GM12878 (cell line): ENCODE measurements around the gene HS1BP3. TPM values are rescaled to one million over a fixed set of nuclear protein-coding genes. Genes with fewer than 3 reads are reported as not detected.

Source experiments
- ATAC-seq: fragments of 200-7000 bp; cut with Tn5 transposase; 3 replicates; pipeline ENCODE4 v1.9.1; 2020; ENCODE audit warnings: mild to moderate bottlenecking, moderate library complexity
- BruUV-seq: library from RNA; stranded (reverse); fragments of 400-500 nt; replicated peaks from 2 replicates; lab custom pipeline; 2021; lab: Mats Ljungman, UMichigan
- CTCF ChIA-PET: fragments of 300-600 bp; sonication (Branson Sonifier 250); formaldehyde crosslinking; extraction: SDS; loops from one replicate; lab custom pipeline; 2021; ENCODE audit warnings: inconsistent platforms; lab: Yijun Ruan, JAX
- POLR2A ChIA-PET: fragments of 350-600 bp; formaldehyde crosslinking; extraction: SDS; loops from one replicate; lab custom pipeline; 2021; ENCODE audit warnings: inconsistent platforms; lab: Charles Lee
- RAD21 ChIA-PET: fragments of 300-600 bp; sonication (Branson Sonifier 250); formaldehyde crosslinking; loops from one replicate; lab custom pipeline; 2023; ENCODE audit warnings: antibody characterized with exemption; ENCODE audit not compliant: unreplicated experiment; lab: Charles Lee
- SMC1A ChIA-PET: fragments of 300-600 bp; sonication (Branson Sonifier 250); formaldehyde crosslinking; loops from one replicate; lab custom pipeline; 2023; ENCODE audit not compliant: unreplicated experiment, uncharacterized antibody; lab: Charles Lee
- DNase-seq: peaks from one replicate; pipeline ENCODE4 v3.0.0-alpha.2; 2011; ENCODE audit warnings: low read depth, low spot score
- FAIRE-seq: peaks from 3 replicates; lab custom pipeline; 2011; peaks lifted over from hg19 to GRCh38; lab: Jason Lieb, UNC
- H2AFZ ChIP-seq: 2 replicates; pipeline ENCODE4 v1.6.0; 2011; ENCODE audit warnings: low read depth, low read length, control low read depth; ENCODE audit not compliant: control insufficient read depth
- H3K27ac ChIP-seq: 2 replicates; pipeline ENCODE4 v1.5.1; 2011; ENCODE audit warnings: control low read depth; ENCODE audit not compliant: control insufficient read depth, insufficient read depth
- H3K27me3 ChIP-seq, 2 experiments: replicated peaks in 1 of 2; 2 replicates each; pipeline versions ENCODE4 v1.6.0 to v1.6.1; 2011; ENCODE audit warnings: low read length in 1 of 2; ENCODE audit not compliant: control insufficient read depth in 2 of 2, insufficient read depth in 2 of 2
- H3K36me3 ChIP-seq, 2 experiments: 2 replicates each; pipeline ENCODE4 v1.5.1; 2011; ENCODE audit warnings: low read length in 1 of 2; ENCODE audit not compliant: control insufficient read depth in 2 of 2, insufficient read depth in 2 of 2
- H3K4me1 ChIP-seq: 2 replicates; pipeline ENCODE4 v1.6.1; 2011; ENCODE audit warnings: mild to moderate bottlenecking, low read length, moderate library complexity, mixed read lengths; ENCODE audit not compliant: control insufficient read depth, insufficient read depth
- H3K4me2 ChIP-seq: 2 replicates; pipeline ENCODE4 v1.6.0; 2011; ENCODE audit warnings: control low read depth; ENCODE audit not compliant: control insufficient read depth, insufficient read depth
- H3K4me3 ChIP-seq: fragments of 200-600 bp; sonication (generic); 2 replicates; pipeline ENCODE4 v1.5.1; 2016
- H3K79me2 ChIP-seq: 2 replicates; pipeline ENCODE4 v1.6.0; 2011; ENCODE audit warnings: low read length; ENCODE audit not compliant: control insufficient read depth, insufficient read depth
- H3K9ac ChIP-seq: 2 replicates; pipeline ENCODE4 v1.8.0; 2011; ENCODE audit warnings: low read length, control low read depth, mixed read lengths; ENCODE audit not compliant: control insufficient read depth, insufficient read depth
- H3K9me3 ChIP-seq: replicated peaks from 3 replicates; pipeline ENCODE4 v1.5.1; 2011; ENCODE audit warnings: mild to moderate bottlenecking, low read length; ENCODE audit not compliant: control insufficient read depth, insufficient read depth
- H4K20me1 ChIP-seq: 2 replicates; pipeline ENCODE4 v1.6.0; 2011; ENCODE audit not compliant: control insufficient read depth, insufficient read depth
- CEBPB ChIP-seq, 2 experiments: fragments of 150-350 bp in 1 of 2; IDR thresholded peaks; 2 replicates each; pipeline ENCODE4 v1.6.1; 2012 to 2014; ENCODE audit warnings: low read depth in 2 of 2, low read length in 2 of 2, borderline replicate concordance in 1 of 2, inconsistent platforms in 1 of 2
- EZH2 ChIP-seq: IDR thresholded peaks from 2 replicates; pipeline ENCODE4 v1.6.1; 2012; ENCODE audit warnings: low read depth, mild to moderate bottlenecking, control low read depth, inconsistent platforms, low read length, borderline replicate concordance; ENCODE audit not compliant: control insufficient read depth
- NR2F1 ChIP-seq: fragments of 450-650 bp; conservative IDR thresholded peaks from 2 replicates; pipeline ENCODE4 v1.6.1; 2017; ENCODE audit warnings: mild to moderate bottlenecking
- POLR2AphosphoS2 ChIP-seq: IDR thresholded peaks from 2 replicates; pipeline ENCODE4 v1.6.1; 2011; ENCODE audit warnings: low read depth, mild to moderate bottlenecking, low read length, improper control_type of control experiment, moderate library complexity
- STAT3 ChIP-seq: IDR thresholded peaks from 2 replicates; pipeline ENCODE4 v1.6.1; 2011; ENCODE audit warnings: low read depth, low read length, improper control_type of control experiment
- TAF1 ChIP-seq: IDR thresholded peaks from 2 replicates; pipeline ENCODE4 v1.6.1; 2011; ENCODE audit warnings: mild to moderate bottlenecking, low read depth, low read length, borderline replicate concordance
- YY1 ChIP-seq: IDR thresholded peaks from 2 replicates; pipeline ENCODE4 v1.6.1; 2011; ENCODE audit warnings: low read depth, mild to moderate bottlenecking, low read length
- WGBS: methylation state at CpG from one replicate; pipeline ENCODE4 v1.1.6; 2016; ENCODE audit warnings: low lambda C conversion rate; ENCODE audit not compliant: insufficient replicate concordance, insufficient coverage; ENCODE audit errors: missing lambda C conversion rate; 5-methylcytosine and 5-hydroxymethylcytosine counted together
- in situ Hi-C: fragments of 300-500 bp; cut with MboI; formaldehyde crosslinking; loops from 9 replicates; pipeline ENCODE4 v1.14.3; 2018; ENCODE audit warnings: mixed read lengths
- intact Hi-C: fragments of 100-400 bp; cut with micrococcal nuclease; formaldehyde crosslinking; loops from one replicate; pipeline ENCODE4 v1.14.2; 2022; ENCODE audit not compliant: unreplicated experiment
- polyA plus RNA-seq, 11 experiments: library from polyadenylated mRNA; depleted of rRNA in 4 of 11; unstranded in 6 of 11; stranded (reverse) in 5 of 11; fragments of >200 nt; fragmentation: Nextera tagmentation in 4 of 11; fragmentation: Illumina TruSeq in 1 of 11; extraction: Ambion mirVana in 4 of 11; extraction: Trizol in 1 of 11; gene quantifications; 1 replicate in 1 of 11; 2 replicates in 10 of 11; pipeline versions ENCODE4 v1.2.1 to v1.2.3, GENCODE V29; 2011 to 2016; ENCODE audit warnings: inconsistent platforms in 2 of 11, missing spikeins in 2 of 11, low read depth in 1 of 11
- total RNA-seq, 4 experiments: library from RNA; depleted of rRNA in 3 of 4; stranded (reverse); fragments of >200 nt in 3 of 4; fragmentation: Illumina TruSeq in 1 of 4; extraction: Trizol in 1 of 4; gene quantifications; 2 replicates each; pipeline versions ENCODE4 v1.2.1 to v1.2.3, GENCODE V29; 2013 to 2021
- TF ChIP-seq, protein P1 (sequence below): IDR thresholded peaks from 2 replicates; pipeline ENCODE4 v1.6.1; 2012; ENCODE audit warnings: low read depth, low read length, improper control_type of control experiment
- TF ChIP-seq, protein P2 (sequence below): fragments of 450-650 bp; formaldehyde crosslinking; IDR thresholded peaks from 2 replicates; pipeline ENCODE4 v1.4.0; 2020; ENCODE audit warnings: mild to moderate bottlenecking, moderate library complexity

The HS1BP3 gene
- total and polyA plus RNA-seq, 10 of the 15 experiments (the other 5 are each of a cell fraction or from before 2014, with no cell fraction given): 0.47 to 7.2 (median 4.6) TPM

DNA sequence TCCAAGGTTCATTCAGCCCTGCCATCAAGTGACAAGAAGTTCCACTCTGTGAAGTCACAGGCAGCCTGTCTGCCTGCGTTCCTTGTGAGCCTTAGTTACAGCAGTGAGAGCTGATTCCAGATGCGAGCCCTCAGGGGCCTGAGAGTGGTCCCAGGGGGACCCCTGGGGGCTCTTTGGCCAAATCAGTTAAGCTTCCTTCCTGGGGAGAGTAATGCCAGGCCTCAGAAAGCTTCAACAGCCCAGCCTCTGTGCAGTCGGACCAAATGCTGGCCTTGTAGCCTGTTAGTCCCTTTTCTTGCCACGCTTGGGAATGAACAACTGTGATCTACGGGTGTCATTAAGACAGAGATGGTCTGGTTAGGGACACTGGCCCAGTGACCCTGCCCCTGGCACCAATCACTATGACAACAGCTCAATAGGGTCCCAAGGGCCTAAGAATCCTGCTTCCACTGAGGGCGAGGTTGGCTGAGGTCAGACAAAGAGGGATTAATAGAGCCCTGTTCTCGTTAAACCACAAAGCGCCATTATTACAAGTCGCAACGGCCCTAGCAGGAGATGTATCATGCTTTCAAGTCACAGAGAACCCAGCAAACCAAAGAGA, 50.9 kb downstream of the HS1BP3 start:
- H3K4me2 ChIP-seq: no peak overlapping the region
- TF ChIP-seq NR2F1: no peak
- no peak for TF ChIP-seq CEBPB (IDR thresholded peaks at IDR 0.05; ENCODE audit: borderline replicate concordance in 1 of 2, low read depth in 2 of 2, low read length in 2 of 2)
- no peak for TF ChIP-seq TAF1
- no peak for TF ChIP-seq YY1
- H3K4me3 ChIP-seq: no peak overlapping the region
- no peak for FAIRE-seq
- SMC1A ChIA-PET: interaction anchor here (1.2 to 3.1 kb wide), 4 partner anchors 51 to 194 kb away, joined by 3 to 8 read pairs (median 4); partner anchors contain the start of gene RHOB
- POLR2A ChIA-PET: interaction anchor here (0.6 to 1.6 kb wide), 2 partner anchors 63 to 153 kb away, joined by 3 to 4 read pairs; partner anchors contain the start of gene RHOB
- no peaks in the 10 kb centered on the region for H3K36me3 ChIP-seq
- RAD21 ChIA-PET: interaction anchor here (1.0 to 1.2 kb wide), 4 partner anchors 20 to 155 kb away, joined by 3 read pairs; partner anchors contain the start of gene RHOB
- 82% methylated on average over 10 of the region's 10 CpGs for WGBS
- no peak for DNase-seq
- no peak overlapping the region for H3K9ac ChIP-seq
- no peaks in the 10 kb centered on the region for H3K27me3 ChIP-seq
- no peaks in the 10 kb centered on the region for H4K20me1 ChIP-seq
- CTCF ChIA-PET: interaction anchor here (0.6 to 1.6 kb wide), 7 partner anchors 8 to 153 kb away, joined by 3 to 5 read pairs (median 3); partner anchors contain the start of gene RHOB
- H2AFZ ChIP-seq: no peak overlapping the region
- ATAC-seq: no peak
- BruUV-seq: no TSS peak
- in situ Hi-C loops (no loop called here), intact Hi-C loops (loop anchor here (5.0 kb wide), 2 partner anchors 73 to 153 kb away; partner anchors contain the start of gene RHOB)
- H3K27ac ChIP-seq: no peak overlapping the region
- peaks cover 23% of the 10 kb centered on the region for H3K4me1 ChIP-seq
- no peaks in the 10 kb centered on the region for H3K79me2 ChIP-seq
- no peaks in the 10 kb centered on the region; the same call in 2 of the 3 replicates for H3K9me3 ChIP-seq

DNA sequence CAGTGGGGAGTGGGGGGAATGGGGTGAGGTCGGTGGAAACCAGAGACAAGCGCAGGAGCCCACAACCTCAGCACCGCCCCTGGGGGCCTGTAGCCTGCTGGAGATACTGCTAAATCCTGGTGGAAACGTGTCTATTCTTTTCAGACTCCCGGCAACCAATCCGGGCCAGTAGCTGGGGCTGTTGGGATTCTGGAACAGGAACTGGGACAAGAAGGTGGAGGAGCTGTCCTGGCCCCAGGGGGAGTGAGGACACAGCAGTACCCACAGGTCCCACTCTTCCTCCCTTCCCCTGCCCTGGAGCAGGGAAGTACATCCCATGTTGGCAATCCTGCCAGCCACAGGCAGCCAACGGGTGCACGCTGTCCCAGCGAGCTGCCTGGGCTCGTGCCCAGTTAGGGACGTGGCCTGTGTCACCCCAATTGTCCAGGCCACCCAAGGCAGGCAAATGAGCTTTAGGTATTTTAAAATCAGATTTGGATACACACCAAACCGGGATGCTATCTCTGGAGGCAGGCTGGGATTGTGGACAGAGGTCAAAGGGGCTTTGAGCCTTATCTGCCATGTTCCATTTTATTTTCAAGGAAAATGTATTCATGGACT, 51.8 kb downstream of the HS1BP3 start:
- ATAC-seq: no peak
- 71% methylated on average over 12 of the region's 12 CpGs for WGBS
- Histone ChIP-seq H3K4me1 (peaks cover 31% of the 10 kb centered on the region), H4K20me1 (no peaks in the 10 kb centered on the region), H3K9ac (no peak overlapping the region), H3K27ac (no peak overlapping the region), H3K79me2 (no peaks in the 10 kb centered on the region), H3K4me2 (no peak overlapping the region), H3K36me3 (no peaks in the 10 kb centered on the region), H3K4me3 (no peak overlapping the region), H3K9me3 (no peaks in the 10 kb centered on the region; the same call in 2 of the 3 replicates), H3K27me3 (no peaks in the 10 kb centered on the region), H2AFZ (no peak overlapping the region)
- RAD21 ChIA-PET: interaction anchor here (1.0 to 1.2 kb wide), 4 partner anchors 19 to 154 kb away, joined by 3 read pairs; partner anchors contain the start of gene RHOB
- FAIRE-seq: no peak
- BruUV-seq: no TSS peak
- CTCF ChIA-PET: interaction anchor here (0.6 to 5.5 kb wide), 11 partner anchors 9 to 152 kb away, joined by 3 to 26 read pairs (median 3); partner anchors contain the start of gene RHOB
- in situ Hi-C loops (no loop called here), intact Hi-C loops (loop anchor here (5.0 kb wide), 2 partner anchors 72 to 152 kb away; partner anchors contain the start of gene RHOB)
- no peak for DNase-seq
- SMC1A ChIA-PET: interaction anchor here (0.6 to 1.5 kb wide), 5 partner anchors 50 to 194 kb away, joined by 3 to 6 read pairs (median 4); no protein-coding TSS in a partner anchor
- POLR2A ChIA-PET: interaction anchor here (1.3 to 1.6 kb wide), 2 partner anchors 74 to 152 kb away, joined by 4 to 10 read pairs; partner anchors contain the start of gene RHOB
- no peak for TF ChIP-seq POLR2AphosphoS2
- TF ChIP-seq, protein P1, sequence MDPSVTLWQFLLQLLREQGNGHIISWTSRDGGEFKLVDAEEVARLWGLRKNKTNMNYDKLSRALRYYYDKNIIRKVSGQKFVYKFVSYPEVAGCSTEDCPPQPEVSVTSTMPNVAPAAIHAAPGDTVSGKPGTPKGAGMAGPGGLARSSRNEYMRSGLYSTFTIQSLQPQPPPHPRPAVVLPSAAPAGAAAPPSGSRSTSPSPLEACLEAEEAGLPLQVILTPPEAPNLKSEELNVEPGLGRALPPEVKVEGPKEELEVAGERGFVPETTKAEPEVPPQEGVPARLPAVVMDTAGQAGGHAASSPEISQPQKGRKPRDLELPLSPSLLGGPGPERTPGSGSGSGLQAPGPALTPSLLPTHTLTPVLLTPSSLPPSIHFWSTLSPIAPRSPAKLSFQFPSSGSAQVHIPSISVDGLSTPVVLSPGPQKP: no peak
- TF ChIP-seq STAT3: no peak
- no peak for TF ChIP-seq EZH2
- TF ChIP-seq, protein P2, sequence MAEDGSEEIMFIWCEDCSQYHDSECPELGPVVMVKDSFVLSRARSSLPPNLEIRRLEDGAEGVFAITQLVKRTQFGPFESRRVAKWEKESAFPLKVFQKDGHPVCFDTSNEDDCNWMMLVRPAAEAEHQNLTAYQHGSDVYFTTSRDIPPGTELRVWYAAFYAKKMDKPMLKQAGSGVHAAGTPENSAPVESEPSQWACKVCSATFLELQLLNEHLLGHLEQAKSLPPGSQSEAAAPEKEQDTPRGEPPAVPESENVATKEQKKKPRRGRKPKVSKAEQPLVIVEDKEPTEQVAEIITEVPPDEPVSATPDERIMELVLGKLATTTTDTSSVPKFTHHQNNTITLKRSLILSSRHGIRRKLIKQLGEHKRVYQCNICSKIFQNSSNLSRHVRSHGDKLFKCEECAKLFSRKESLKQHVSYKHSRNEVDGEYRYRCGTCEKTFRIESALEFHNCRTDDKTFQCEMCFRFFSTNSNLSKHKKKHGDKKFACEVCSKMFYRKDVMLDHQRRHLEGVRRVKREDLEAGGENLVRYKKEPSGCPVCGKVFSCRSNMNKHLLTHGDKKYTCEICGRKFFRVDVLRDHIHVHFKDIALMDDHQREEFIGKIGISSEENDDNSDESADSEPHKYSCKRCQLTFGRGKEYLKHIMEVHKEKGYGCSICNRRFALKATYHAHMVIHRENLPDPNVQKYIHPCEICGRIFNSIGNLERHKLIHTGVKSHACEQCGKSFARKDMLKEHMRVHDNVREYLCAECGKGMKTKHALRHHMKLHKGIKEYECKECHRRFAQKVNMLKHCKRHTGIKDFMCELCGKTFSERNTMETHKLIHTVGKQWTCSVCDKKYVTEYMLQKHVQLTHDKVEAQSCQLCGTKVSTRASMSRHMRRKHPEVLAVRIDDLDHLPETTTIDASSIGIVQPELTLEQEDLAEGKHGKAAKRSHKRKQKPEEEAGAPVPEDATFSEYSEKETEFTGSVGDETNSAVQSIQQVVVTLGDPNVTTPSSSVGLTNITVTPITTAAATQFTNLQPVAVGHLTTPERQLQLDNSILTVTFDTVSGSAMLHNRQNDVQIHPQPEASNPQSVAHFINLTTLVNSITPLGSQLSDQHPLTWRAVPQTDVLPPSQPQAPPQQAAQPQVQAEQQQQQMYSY (CRISPR knock-in tag): no peak
